Esophagus mucosa (tissue), 1 donor: ENCODE measurements around the gene KNDC1. TPM values are rescaled to one million over a fixed set of nuclear protein-coding genes. Genes with fewer than 3 reads are reported as not detected.
"Not testable (repeated sequence)": the region's sequence is repeated elsewhere in the genome, so short reads cannot be mapped to it uniquely, and the experiment has no call there.

Experiments used
- ATAC-seq: fragments of 200-7000 bp; cut with Tn5 transposase; one replicate; pipeline ENCODE4 v1.9.1; 2020
- total RNA-seq: library from RNA; stranded (reverse); gene quantifications from one replicate; pipeline ENCODE4 v1.2.4, GENCODE V29; 2023
- donor health status: DM: yes; HTN: yes; CAD: no.

The KNDC1 gene
- total RNA-seq = 3.8 TPM

- ATAC-seq = peak; percentile 50
Measured at GRCh38 chr10:133159950-133160825, at the start of gene KNDC1. Gene KNDC1, plus strand, starts transcription at chr10:133160219. Its CDS starts 249 bp downstream, at chr10:133160468.

- no peak for ATAC-seq
Measured at GRCh38 chr10:133110609-133111275, 49.3 kb upstream of the KNDC1 start.

- ATAC-seq = not testable (repeated sequence)
Measured at GRCh38 chr10:133111640-133112039, 48.4 kb upstream of the KNDC1 start.

GRCh38 chr10:133113146-133113830, 46.7 kb upstream of the KNDC1 start:
- ATAC-seq = no peak

GRCh38 chr10:133113847-133114246, 46.2 kb upstream of the KNDC1 start:
- ATAC-seq = no peak

- ATAC-seq = no peak
Measured at GRCh38 chr10:133114251-133114650, 45.8 kb upstream of the KNDC1 start.

GRCh38 chr10:133114726-133115452, 45.1 kb upstream of the KNDC1 start:
- ATAC-seq = no peak

GRCh38 chr10:133115453-133115842, 44.6 kb upstream of the KNDC1 start:
- ATAC-seq = no peak

GRCh38 chr10:133115976-133116375, 44.0 kb upstream of the KNDC1 start:
- no peak for ATAC-seq

GRCh38 chr10:133116455-133116854, 43.6 kb upstream of the KNDC1 start:
- ATAC-seq = no peak

- no peak for ATAC-seq
Measured at GRCh38 chr10:133117036-133117687, 42.9 kb upstream of the KNDC1 start.

GRCh38 chr10:133117688-133118071, 42.3 kb upstream of the KNDC1 start:
- no peak for ATAC-seq

GRCh38 chr10:133121479-133121878, 38.5 kb upstream of the KNDC1 start:
- no peak for ATAC-seq

- ATAC-seq = no peak
Measured at GRCh38 chr10:133122171-133122935, 37.7 kb upstream of the KNDC1 start.

GRCh38 chr10:133123050-133123745, 36.8 kb upstream of the KNDC1 start:
- ATAC-seq = no peak

- ATAC-seq = no peak
Measured at GRCh38 chr10:133123746-133124356, 36.2 kb upstream of the KNDC1 start.

- peak; percentile 56 for ATAC-seq
Measured at GRCh38 chr10:133124357-133125211, 35.4 kb upstream of the KNDC1 start.

- no peak for ATAC-seq
Measured at GRCh38 chr10:133125901-133126300, 34.1 kb upstream of the KNDC1 start.
